Adrenal gland (tissue), 5 donors: ENCODE measurements around the gene TFF1.

Source experiments
- CTCF ChIP-seq, 6 experiments: fragments of 450-650 bp in 4 of 6; fragments of 200-600 bp in 2 of 6; sonication (generic) in 1 of 6; IDR thresholded peaks; 1 replicate in 5 of 6; 2 replicates in 1 of 6; pipeline versions ENCODE4 v1.5.1 to v1.8.0; 2016 to 2021; ENCODE audit warnings: antibody characterized with exemption in 6 of 6, mild to moderate bottlenecking in 2 of 6, moderate library complexity in 1 of 6
- POLR2A ChIP-seq, 2 donors: fragments of 450-650 bp; IDR thresholded peaks; one replicate each; pipeline ENCODE4 v1.6.1; 2017; ENCODE audit warnings: antibody characterized with exemption in 2 of 2, mild to moderate bottlenecking in 2 of 2, moderate library complexity in 1 of 2
- donor health status: DM: no; HTN: no; CAD: no.

- no peak for TF ChIP-seq CTCF (IDR thresholded peaks at IDR 0.05)
- no peak for TF ChIP-seq POLR2A (IDR thresholded peaks at IDR 0.05)
Observed at GRCh38 chr21:42330380-42331371, 35.7 kb downstream of the TFF1 start.
